H1 (cell line): ENCODE results near the gene GRK5. TPM values are rescaled to one million over a fixed set of nuclear protein-coding genes. Genes with fewer than 3 reads are reported as not detected.

Experiments
- CTCF ChIA-PET: fragments of 300-600 bp; sonication (Branson Sonifier 250); formaldehyde crosslinking; loops from one replicate; lab custom pipeline; 2021; ENCODE audit not compliant: partially characterized antibody; lab: Charles Lee
- POLR2A ChIA-PET: fragments of 300-600 bp; sonication (Branson Sonifier 250); formaldehyde crosslinking; loops from one replicate; lab custom pipeline; 2021; ENCODE audit warnings: inconsistent platforms; ENCODE audit not compliant: partially characterized antibody; lab: Charles Lee
- DNase-seq, 2 experiments: peaks; one replicate each; pipeline versions ENCODE4 v3.0.0 to v3.0.0-alpha.2; 2010 to 2022; ENCODE audit warnings: low spot score in 2 of 2, low read depth in 1 of 2, mixed read lengths in 1 of 2
- FAIRE-seq: peaks from 2 replicates; lab custom pipeline; 2011; peaks lifted over from hg19 to GRCh38; lab: Jason Lieb, UNC
- H2AFZ ChIP-seq: 2 replicates; pipeline ENCODE4 v1.8.1; 2012; ENCODE audit warnings: low read length, inconsistent platforms
- H2AK5ac ChIP-seq: 2 replicates; pipeline ENCODE4 v1.6.1; 2013; ENCODE audit warnings: low read depth, low read length
- H2BK120ac ChIP-seq: replicated peaks from 2 replicates; pipeline ENCODE3; 2013; ENCODE audit warnings: low read depth, low read length, inconsistent platforms
- H2BK12ac ChIP-seq: 2 replicates; pipeline ENCODE4 v1.6.1; 2013; ENCODE audit warnings: low read depth, low read length
- H2BK15ac ChIP-seq: 2 replicates; pipeline ENCODE4 v1.6.1; 2013; ENCODE audit warnings: low read length
- H2BK20ac ChIP-seq: 2 replicates; pipeline ENCODE4 v1.6.1; 2013; ENCODE audit warnings: low read length
- H2BK5ac ChIP-seq: 2 replicates; pipeline ENCODE4 v1.6.1; 2013; ENCODE audit warnings: low read depth, low read length
- H3K14ac ChIP-seq: 2 replicates; pipeline ENCODE4 v1.6.1; 2013; ENCODE audit warnings: inconsistent platforms; ENCODE audit not compliant: insufficient read length
- H3K18ac ChIP-seq: 2 replicates; pipeline ENCODE4 v1.6.1; 2013; ENCODE audit warnings: low read length; ENCODE audit errors: extremely low read depth
- H3K23ac ChIP-seq: 2 replicates; pipeline ENCODE4 v1.6.1; 2013; ENCODE audit warnings: inconsistent platforms; ENCODE audit not compliant: insufficient read length
- H3K23me2 ChIP-seq: 2 replicates; pipeline ENCODE4 v1.6.1; 2013; ENCODE audit warnings: low read depth, low read length
- H3K27ac ChIP-seq: 2 replicates; pipeline ENCODE4 v1.6.1; 2011; ENCODE audit warnings: low read depth, low read length, inconsistent platforms
- H3K27me3 ChIP-seq, 4 experiments: replicated peaks in 1 of 4; 1 replicate in 1 of 4; 2 replicates in 3 of 4; pipeline versions ENCODE4 v1.6.1 to v1.8.1; 2011 to 2013; ENCODE audit warnings: low read length in 3 of 4, mild to moderate bottlenecking in 3 of 4, inconsistent platforms in 2 of 4, mixed read lengths in 2 of 4, moderate library complexity in 1 of 4; ENCODE audit not compliant: control insufficient read depth in 3 of 4, insufficient read depth in 3 of 4; ENCODE audit errors: extremely low read depth in 1 of 4
- H3K36me3 ChIP-seq, 4 experiments: 2 replicates each; pipeline versions ENCODE4 v1.6.1 to v1.8.1; 2011 to 2013; ENCODE audit warnings: mild to moderate bottlenecking in 4 of 4, low read length in 3 of 4, moderate library complexity in 2 of 4, control low read depth in 1 of 4, inconsistent platforms in 1 of 4; ENCODE audit not compliant: insufficient read depth in 4 of 4, control insufficient read depth in 2 of 4
- H3K4ac ChIP-seq: replicated peaks from 2 replicates; pipeline ENCODE3; 2013; ENCODE audit warnings: low read length, low read depth, mixed read lengths, inconsistent platforms; ENCODE audit not compliant: insufficient read length
- H3K4me1 ChIP-seq, 4 experiments: replicated peaks in 1 of 4; 1 replicate in 1 of 4; 2 replicates in 3 of 4; pipeline versions ENCODE4 v1.6.1 to v1.8.1; 2011 to 2013; ENCODE audit warnings: low read length in 3 of 4, inconsistent platforms in 2 of 4, mixed read lengths in 1 of 4; ENCODE audit not compliant: insufficient read depth in 4 of 4, control insufficient read depth in 3 of 4
- H3K4me2 ChIP-seq, 2 experiments: 2 replicates each; pipeline versions ENCODE4 v1.6.1 to v1.8.1; 2011 to 2013; ENCODE audit warnings: low read depth in 2 of 2, low read length in 2 of 2, control low read depth in 1 of 2, inconsistent platforms in 1 of 2, mild to moderate bottlenecking in 1 of 2; ENCODE audit not compliant: insufficient read depth in 1 of 2
- H3K4me3 ChIP-seq, 4 experiments: fragments of 200-600, 300-600 bp in 1 of 4; sonication (generic), shearing (Covaris generic), sonication (Bioruptor Twin) in 1 of 4; 2 replicates each; pipeline versions ENCODE4 v1.5.1 to v1.8.1; 2011 to 2016; ENCODE audit warnings: low read length in 4 of 4, low read depth in 3 of 4, control low read depth in 2 of 4, inconsistent platforms in 2 of 4, mild to moderate bottlenecking in 2 of 4, mixed read lengths in 1 of 4, moderate library complexity in 1 of 4; ENCODE audit not compliant: insufficient read depth in 2 of 4; ENCODE audit errors: extremely low read depth in 1 of 4
- H3K56ac ChIP-seq: replicated peaks from 2 replicates; pipeline ENCODE3; 2013; ENCODE audit warnings: low read depth, mild to moderate bottlenecking, mixed read lengths, low read length, inconsistent platforms; ENCODE audit not compliant: insufficient read length
- H3K79me1 ChIP-seq: 2 replicates; pipeline ENCODE4 v1.6.1; 2013; ENCODE audit warnings: low read depth, low read length, control low read depth
- H3K79me2 ChIP-seq, 2 experiments: 2 replicates each; pipeline versions ENCODE4 v1.6.1 to v1.8.1; 2012 to 2013; ENCODE audit warnings: low read length in 2 of 2, mild to moderate bottlenecking in 2 of 2, inconsistent platforms in 1 of 2; ENCODE audit not compliant: insufficient read depth in 2 of 2, control insufficient read depth in 1 of 2
- H3K9ac ChIP-seq, 4 experiments: replicated peaks in 1 of 4; 1 replicate in 1 of 4; 2 replicates in 3 of 4; pipeline versions ENCODE4 v1.6.1 to v1.8.1; 2011 to 2013; ENCODE audit warnings: low read depth in 3 of 4, low read length in 3 of 4, control low read depth in 2 of 4, mild to moderate bottlenecking in 2 of 4, moderate library complexity in 2 of 4, inconsistent platforms in 1 of 4; ENCODE audit errors: extremely low read depth in 1 of 4
- H3K9me3 ChIP-seq, 2 experiments: 2 replicates each; pipeline versions ENCODE4 v1.6.1 to v1.8.1; 2012 to 2013; ENCODE audit warnings: mild to moderate bottlenecking in 2 of 2, moderate library complexity in 2 of 2, control low read depth in 1 of 2, inconsistent platforms in 1 of 2, low read depth in 1 of 2, low read length in 1 of 2, mixed read lengths in 1 of 2; ENCODE audit not compliant: insufficient read depth in 2 of 2
- H4K20me1 ChIP-seq, 2 experiments: replicated peaks in 1 of 2; 2 replicates each; pipeline versions ENCODE3 to v1.8.1; 2011 to 2013; ENCODE audit warnings: inconsistent platforms in 2 of 2, low read length in 2 of 2, mild to moderate bottlenecking in 1 of 2; ENCODE audit not compliant: insufficient read depth in 2 of 2, control insufficient read depth in 1 of 2
- H4K5ac ChIP-seq: 2 replicates; pipeline ENCODE4 v1.6.1; 2013; ENCODE audit warnings: low read length, low read depth, mixed read lengths, inconsistent platforms; ENCODE audit not compliant: insufficient read length
- H4K8ac ChIP-seq: 2 replicates; pipeline ENCODE4 v1.8.0; 2013; ENCODE audit warnings: mild to moderate bottlenecking, moderate library complexity, low read length, inconsistent platforms; ENCODE audit not compliant: insufficient read depth; ENCODE audit errors: extremely low read depth
- H4K91ac ChIP-seq: replicated peaks from 2 replicates; pipeline ENCODE3; 2013; ENCODE audit warnings: low read length, mixed read lengths, inconsistent platforms; ENCODE audit not compliant: insufficient read length
- E2F6 ChIP-seq: IDR thresholded peaks from 2 replicates; pipeline ENCODE4 v1.6.1; 2012; ENCODE audit warnings: inconsistent platforms
- EGR1 ChIP-seq: IDR thresholded peaks from 2 replicates; pipeline ENCODE4 v1.6.1; 2011; ENCODE audit warnings: low read depth, low read length, borderline replicate concordance
- HDAC2 ChIP-seq, 2 experiments: fragments of 300-600 bp in 1 of 2; sonication (generic) in 1 of 2; IDR thresholded peaks; 2 replicates each; pipeline ENCODE4 v1.6.1; 2011 to 2012; ENCODE audit warnings: low read depth in 2 of 2, low read length in 2 of 2, mild to moderate bottlenecking in 2 of 2, moderate library complexity in 2 of 2, borderline replicate concordance in 1 of 2, inconsistent platforms in 1 of 2
- KDM1A ChIP-seq: fragments of 200-600, 300-600 bp; sonication (generic); IDR thresholded peaks from 2 replicates; pipeline ENCODE4 v1.7.1; 2016; ENCODE audit warnings: mild to moderate bottlenecking, low read length, borderline replicate concordance
- KDM5A ChIP-seq: fragments of 200-600 bp; IDR thresholded peaks from 2 replicates; pipeline ENCODE4 v1.7.1; 2012; ENCODE audit warnings: mild to moderate bottlenecking, low read length, inconsistent platforms, mixed read lengths
- MAX ChIP-seq: IDR thresholded peaks from 2 replicates; pipeline ENCODE4 v1.6.1; 2012; ENCODE audit warnings: inconsistent platforms
- NRF1 ChIP-seq: IDR thresholded peaks from 2 replicates; pipeline ENCODE4 v1.6.1; 2011; ENCODE audit warnings: mild to moderate bottlenecking, low read depth, low read length, improper control_type of control experiment
- POLR2A ChIP-seq, 2 experiments: IDR thresholded peaks; 1 replicate in 1 of 2; 2 replicates in 1 of 2; pipeline ENCODE4 v1.6.1; 2011; ENCODE audit warnings: low read depth in 2 of 2, low read length in 2 of 2, mild to moderate bottlenecking in 2 of 2; ENCODE audit errors: control extremely low read depth in 1 of 2
- POU5F1 ChIP-seq: IDR thresholded peaks from 2 replicates; pipeline ENCODE4 v1.6.1; 2011; ENCODE audit warnings: low read depth, mild to moderate bottlenecking, low read length, moderate library complexity
- RBBP5 ChIP-seq: IDR thresholded peaks from 2 replicates; pipeline ENCODE4 v1.7.1; 2012; ENCODE audit warnings: low read depth, mild to moderate bottlenecking, inconsistent platforms, low read length, moderate library complexity, borderline replicate concordance
- SP1 ChIP-seq: IDR thresholded peaks from 2 replicates; pipeline ENCODE4 v1.6.1; 2011; ENCODE audit warnings: low read depth, low read length
- WGBS, 2 experiments: shearing (Covaris generic) in 1 of 2; methylation state at CpG; one replicate each; pipeline versions ENCODE4 v1.1.6 to v1.1.7; 2013 to 2015; ENCODE audit warnings: low lambda C conversion rate in 2 of 2, mixed read lengths in 2 of 2, inconsistent platforms in 1 of 2, low coverage in 1 of 2, missing lambda C conversion rate in 1 of 2; ENCODE audit not compliant: insufficient replicate concordance in 2 of 2, insufficient coverage in 1 of 2, insufficient read length in 1 of 2; ENCODE audit errors: extremely low coverage in 1 of 2, missing lambda C conversion rate in 1 of 2; 5-methylcytosine and 5-hydroxymethylcytosine counted together
- polyA plus RNA-seq, 7 experiments: library from polyadenylated mRNA; depleted of rRNA in 3 of 7; stranded (reverse) in 5 of 7; unstranded in 2 of 7; fragments of >200 nt in 5 of 7; fragments of 200-250 nt in 2 of 7; gene quantifications; 1 replicate in 5 of 7; 2 replicates in 1 of 7; 4 replicates in 1 of 7; pipeline versions ENCODE4 v1.2.1 to v1.2.3, GENCODE V29; 2011 to 2013; ENCODE audit warnings: missing spikeins in 2 of 7, mixed read lengths in 2 of 7
- total RNA-seq: library from RNA; stranded (reverse); fragmentation: NEBNext Ultra II Directional; extraction: Animal tissue kit (Norgen Biotek cat#: 25700); gene quantifications from 2 replicates; pipeline ENCODE4 v1.2.1, GENCODE V29; 2021

GRK5 gene
- total and polyA plus RNA-seq, 2 of the 8 experiments (the other 6 are each of a cell fraction or from before 2014, with no cell fraction given), result 0.54 to 2.5 TPM

- H2BK15ac ChIP-seq, result no peak overlapping the region
- ChIA-PET POLR2A (interaction anchor here (0.9 kb wide), 1 partner anchor 17 kb away, joined by 5 read pairs; the partner anchor contains the start of gene PRDX3), CTCF (interaction anchor here (1.2 to 1.6 kb wide), 2 partner anchors 32 to 66 kb away, joined by 3 read pairs; no protein-coding TSS in a partner anchor)
- H3K4me1 ChIP-seq, result peaks cover 0 to 5% (median 0%) of the 10 kb centered on the region in 4 experiments; a peak in 2 of 7 replicates
- 96% methylated on average over 5 of the region's 5 CpGs; no CpG with 5 or more reads in 1 of the 2 experiments for WGBS, 2 experiments
- no peaks in the 10 kb centered on the region for H3K79me1 ChIP-seq
- no peak overlapping the region for H4K8ac ChIP-seq
- H4K91ac ChIP-seq, result no peak overlapping the region
- no peak overlapping the region for H2BK5ac ChIP-seq
- H3K79me2 ChIP-seq, result no peaks in the 10 kb centered on the region
- H3K4me2 ChIP-seq, result no peak overlapping the region
- no peak overlapping the region for H3K56ac ChIP-seq
- H3K4ac ChIP-seq, result no peak overlapping the region
- H2AFZ ChIP-seq, result no peak overlapping the region
- H3K18ac ChIP-seq, result no peak overlapping the region
- H3K14ac ChIP-seq, result no peak overlapping the region
- H2BK20ac ChIP-seq, result no peak overlapping the region
- H3K9ac ChIP-seq, result no peak overlapping the region
- no peak overlapping the region for H3K27ac ChIP-seq
- no peak overlapping the region for H3K4me3 ChIP-seq
- no peak overlapping the region for H2BK120ac ChIP-seq
- H2BK12ac ChIP-seq, result no peak overlapping the region
- H3K27me3 ChIP-seq, result no peaks in the 10 kb centered on the region; a peak in 2 of 7 replicates
- DNase-seq (no peak), FAIRE-seq (no peak)
- H3K9me3 ChIP-seq, result no peaks in the 10 kb centered on the region; a peak in 1 of 4 replicates
- no peak overlapping the region for H3K23ac ChIP-seq
- H2AK5ac ChIP-seq, result no peak overlapping the region
- peaks cover 10% of the 10 kb centered on the region for H3K23me2 ChIP-seq
- peaks cover 0 to 3% of the 10 kb centered on the region in 2 experiments for H4K20me1 ChIP-seq
- H3K36me3 ChIP-seq, result peaks cover 0 to 6% (median 0%) of the 10 kb centered on the region in 4 experiments; a peak in 3 of 8 replicates
- no peak overlapping the region for H4K5ac ChIP-seq
- TF ChIP-seq SP1, result no peak
- TF ChIP-seq E2F6, result no peak
- TF ChIP-seq NRF1, result no peak
- TF ChIP-seq HDAC2 (IDR thresholded peaks at IDR 0.05; ENCODE audit: borderline replicate concordance in 1 of 2, low read depth in 2 of 2, low read length in 2 of 2), result no peak
- TF ChIP-seq MAX, result no peak
- no peak for TF ChIP-seq POLR2A (IDR thresholded peaks at IDR 0.05; ENCODE audit: control extremely low read depth in 1 of 2, low read depth in 2 of 2, low read length in 2 of 2)
- no peak for TF ChIP-seq EGR1
- no peak for TF ChIP-seq KDM5A
- TF ChIP-seq RBBP5, result no peak
- no peak for TF ChIP-seq POU5F1
- TF ChIP-seq KDM1A, result no peak
Observed at GRCh38 chr10:119162452-119163092, 44.8 kb upstream of the GRK5 start.
